ENCODE data around the gene GPRC5B. TPM values are rescaled to one million over a fixed set of nuclear protein-coding genes. Genes with fewer than 3 reads are reported as not detected.

The GPRC5B gene
- total and polyA plus RNA-seq, 2 of the 8 experiments (the other 6 are each of a cell fraction or from before 2014, with no cell fraction given), result 106 to 160 TPM

DNA sequence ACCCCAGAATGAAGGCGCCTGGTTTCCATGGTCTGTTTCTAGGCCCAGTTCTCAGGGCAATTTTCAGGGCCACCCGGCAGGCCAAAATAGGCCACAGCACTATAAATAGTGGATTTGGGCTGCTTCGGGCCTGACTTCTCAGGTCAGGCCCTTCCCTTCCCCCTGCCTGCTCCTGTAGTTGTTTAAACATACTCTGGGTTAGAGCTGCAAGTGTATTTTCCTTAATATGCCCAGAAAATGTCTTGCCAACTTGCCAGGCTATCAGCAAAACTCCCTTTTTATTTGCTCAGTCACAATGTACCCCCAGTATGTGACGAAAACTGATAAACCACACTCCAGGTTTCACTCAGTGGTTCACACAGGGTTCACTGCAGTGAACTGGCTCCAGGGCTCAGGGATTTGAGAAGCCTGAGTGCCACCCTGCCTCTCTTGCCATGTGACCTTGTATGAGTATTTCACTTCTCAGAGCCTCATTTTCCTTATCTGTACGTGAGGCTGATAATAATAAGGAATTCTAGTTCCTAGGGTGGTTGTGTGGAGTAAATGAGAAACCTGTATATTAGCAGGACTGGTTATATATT lies 76.5 kb downstream of the GPRC5B start:
- CTCF ChIA-PET (ENCODE audit: partially characterized antibody), result interaction anchor here (1.1 to 1.5 kb wide), 2 partner anchors 29 to 30 kb away, joined by 3 to 4 read pairs; no protein-coding TSS in a partner anchor
- H3K27ac ChIP-seq (ENCODE audit: low read depth, low read length), result no peak overlapping the region
- H3K4ac ChIP-seq (replicated peaks; ENCODE audit: insufficient read length, low read depth, low read length), result no peak overlapping the region
- H3K56ac ChIP-seq (replicated peaks; ENCODE audit: insufficient read length, low read depth, low read length), result no peak overlapping the region
- peak overlapping the region in 1 of 4 experiments; percentile 18; a peak in 1 of 7 replicates for H3K9ac ChIP-seq (replicated peaks in 1 of 4; ENCODE audit: extremely low read depth in 1 of 4, low read depth in 3 of 4, low read length in 3 of 4)
- H2BK5ac ChIP-seq (ENCODE audit: low read depth, low read length), result no peak overlapping the region
- H2AK5ac ChIP-seq (ENCODE audit: low read depth, low read length), result no peak overlapping the region
- H3K14ac ChIP-seq (ENCODE audit: insufficient read length), result no peak overlapping the region
- no peak overlapping the region; the same call in 1 of the 2 replicates for H4K8ac ChIP-seq (ENCODE audit: extremely low read depth, insufficient read depth, low read length)
- H3K23me2 ChIP-seq (ENCODE audit: low read depth, low read length), result no peaks in the 10 kb centered on the region
- H4K20me1 ChIP-seq (replicated peaks in 1 of 2; ENCODE audit: control insufficient read depth in 1 of 2, insufficient read depth in 2 of 2, low read length in 2 of 2), result no peaks in the 10 kb centered on the region
- peaks cover 0 to 5% (median 1%) of the 10 kb centered on the region in 4 experiments; a peak in 4 of 7 replicates for H3K4me1 ChIP-seq (replicated peaks in 1 of 4; ENCODE audit: control insufficient read depth in 3 of 4, insufficient read depth in 4 of 4, low read length in 3 of 4)
- peaks cover 22 to 27% of the 10 kb centered on the region in 2 experiments for H3K9me3 ChIP-seq (ENCODE audit: insufficient read depth in 2 of 2, low read depth in 1 of 2, low read length in 1 of 2)
- H3K4me3 ChIP-seq (ENCODE audit: extremely low read depth in 1 of 4, insufficient read depth in 2 of 4, low read depth in 3 of 4, low read length in 4 of 4), result no peak overlapping the region
- no peak overlapping the region for H3K18ac ChIP-seq (ENCODE audit: extremely low read depth, low read length)
- H3K79me1 ChIP-seq (ENCODE audit: low read depth, low read length), result no peaks in the 10 kb centered on the region
- no peak overlapping the region for H4K91ac ChIP-seq (replicated peaks; ENCODE audit: insufficient read length, low read length)
- H3K23ac ChIP-seq (ENCODE audit: insufficient read length), result no peak overlapping the region
- DNase-seq (ENCODE audit: low read depth in 1 of 2, low spot score in 2 of 2) (no peak), FAIRE-seq (no peak)
- POLR2A ChIA-PET (ENCODE audit: partially characterized antibody), result interaction anchor here (1.6 kb wide), 1 partner anchor 54 kb away, joined by 5 read pairs; no protein-coding TSS in a partner anchor
- no peak overlapping the region for H2BK120ac ChIP-seq (replicated peaks; ENCODE audit: low read depth, low read length)
- H4K5ac ChIP-seq (ENCODE audit: insufficient read length, low read depth, low read length), result no peak overlapping the region
- no peak overlapping the region; the same call in 1 of the 2 replicates for H2BK12ac ChIP-seq (ENCODE audit: low read depth, low read length)
- H3K4me2 ChIP-seq (ENCODE audit: insufficient read depth in 1 of 2, low read depth in 2 of 2, low read length in 2 of 2), result no peak overlapping the region
- peaks cover 0 to 6% (median 1%) of the 10 kb centered on the region in 4 experiments; a peak in 2 of 8 replicates for H3K36me3 ChIP-seq (ENCODE audit: control insufficient read depth in 2 of 4, insufficient read depth in 4 of 4, low read length in 3 of 4)
- no peak overlapping the region for H2BK15ac ChIP-seq (ENCODE audit: low read length)
- no peaks in the 10 kb centered on the region for H3K27me3 ChIP-seq (replicated peaks in 1 of 4; ENCODE audit: control insufficient read depth in 3 of 4, extremely low read depth in 1 of 4, insufficient read depth in 3 of 4, low read length in 3 of 4)
- H2BK20ac ChIP-seq (ENCODE audit: low read length), result no peak overlapping the region
- H2AFZ ChIP-seq (ENCODE audit: low read length), result no peak overlapping the region
- H3K79me2 ChIP-seq (ENCODE audit: control insufficient read depth in 1 of 2, insufficient read depth in 2 of 2, low read length in 2 of 2), result no peaks in the 10 kb centered on the region
- 82% methylated on average over 5 of the region's 5 CpGs; no CpG with 5 or more reads in 1 of the 2 experiments for WGBS, 2 experiments (ENCODE audit: extremely low coverage in 1 of 2, insufficient coverage in 1 of 2, insufficient read length in 1 of 2, insufficient replicate concordance in 2 of 2, low coverage in 1 of 2, low lambda C conversion rate in 2 of 2, missing lambda C conversion rate in 1 of 2)
- TF ChIP-seq HDAC6 (IDR thresholded peaks at IDR 0.05; ENCODE audit: low read depth, low read length) (no peak), ASH2L (IDR thresholded peaks at IDR 0.05; ENCODE audit: low read length) (no peak), POU5F1 (IDR thresholded peaks at IDR 0.05; ENCODE audit: low read depth, low read length) (no peak), RXRA (IDR thresholded peaks at IDR 0.05; ENCODE audit: insufficient read depth, low read depth, low read length) (no peak), CBX8 (IDR thresholded peaks at IDR 0.05; ENCODE audit: borderline replicate concordance, low read depth, low read length) (no peak), ZNF274 (IDR thresholded peaks at IDR 0.05; ENCODE audit: borderline replicate concordance, extremely low read depth, low read length) (no peak), POLR2AphosphoS5 (IDR thresholded peaks at IDR 0.05; ENCODE audit: low read depth, low read length) (no peak), RFX5 (IDR thresholded peaks at IDR 0.05; ENCODE audit: borderline replicate concordance, low read depth, low read length) (no peak), MAX (IDR thresholded peaks at IDR 0.05) (no peak), KDM1A (IDR thresholded peaks at IDR 0.05; ENCODE audit: borderline replicate concordance, low read length) (no peak), EZH2 (IDR thresholded peaks at IDR 0.05; ENCODE audit: low read depth, low read length, severe bottlenecking) (no peak), EP300 (IDR thresholded peaks at IDR 0.05; ENCODE audit: borderline replicate concordance in 1 of 2, low read depth in 2 of 2, low read length in 2 of 2) (no peak)
